ENCODE measurements around the gene RERG. TPM values are rescaled to one million over a fixed set of nuclear protein-coding genes. Genes with fewer than 3 reads are reported as not detected.
A peak's percentile ranks its signal among the peaks of the same experiment; 100 is the strongest.

Gene RERG
- total RNA-seq (2014; rRNA removed; shearing (Covaris generic)) (not detected in 2 replicates), polyA plus RNA-seq (2016; fragmentation: Nextera tagmentation; extraction: Ambion mirVana) (not detected in 2 replicates)

- Histone ChIP-seq H4K20me1 (ENCODE audit: insufficient read depth) (no peaks in the 10 kb centered on the region), H3K36me3 (ENCODE audit: low read depth) (no peaks in the 10 kb centered on the region), H3K4me2 (ENCODE audit: unreplicated experiment) (peak within 1 kb of the TSS; percentile 29), H3F3A (ENCODE audit: insufficient read depth) (no peaks in the 10 kb centered on the region), H3K9me3 (ENCODE audit: low read depth) (no peaks in the 10 kb centered on the region), H3K4me1 (ENCODE audit: insufficient read depth) (no peaks in the 10 kb centered on the region), H3K79me2 (ENCODE audit: insufficient read depth) (no peaks in the 10 kb centered on the region), H3K27me3 (replicated peaks; ENCODE audit: insufficient read depth) (peaks cover 79% of the 10 kb centered on the region), H3K9me2 (ENCODE audit: insufficient read depth) (no peaks in the 10 kb centered on the region), H3K4me3 (peak within 1 kb of the TSS; percentile 49; the same call in 1 of the 2 replicates), H3K27ac (no peak within 1 kb of the TSS), H2AFZ (peak within 1 kb of the TSS; percentile 52), H3K9ac (no peak within 1 kb of the TSS)
- in situ Hi-C loops (cut with MboI) = no loop called here
- WGBS, 2 experiments (ENCODE audit: low coverage in 1 of 2, low lambda C conversion rate in 2 of 2, missing lambda C conversion rate in 2 of 2) = 21% methylated on average over 55 of the region's 55 CpGs
- no peak for TF ChIP-seq EZH2 (IDR thresholded peaks at IDR 0.05; ENCODE audit: insufficient read depth, poor library complexity, severe bottlenecking)
- peak; percentile 81 for DNase-seq
Observed at GRCh38 chr12:15220915-15221885, at the start of gene RERG. Gene RERG, minus strand, starts transcription at chr12:15221417. Its CDS starts 3,928 bp downstream, at chr12:15217489.

- no peak overlapping the region for H3K27ac ChIP-seq
- no peak overlapping the region for H3K4me2 ChIP-seq (ENCODE audit: unreplicated experiment)
- WGBS, 2 experiments (ENCODE audit: low coverage in 1 of 2, low lambda C conversion rate in 2 of 2, missing lambda C conversion rate in 2 of 2) = 52 to 58% methylated on average over 4 of the region's 4 CpGs
- no peaks in the 10 kb centered on the region for H3K79me2 ChIP-seq (ENCODE audit: insufficient read depth)
- no peak for TF ChIP-seq EZH2 (IDR thresholded peaks at IDR 0.05; ENCODE audit: insufficient read depth, poor library complexity, severe bottlenecking)
- TF ChIP-seq EZH2phosphoT487 (IDR thresholded peaks at IDR 0.05; ENCODE audit: insufficient read depth, low read depth) = no peak
- H3K36me3 ChIP-seq (ENCODE audit: low read depth) = no peaks in the 10 kb centered on the region
- H3K27me3 ChIP-seq (replicated peaks; ENCODE audit: insufficient read depth) = no peaks in the 10 kb centered on the region
- no peak overlapping the region for H3K4me3 ChIP-seq
- no peaks in the 10 kb centered on the region for H3K9me3 ChIP-seq (ENCODE audit: low read depth)
- no peaks in the 10 kb centered on the region for H3K9me2 ChIP-seq (ENCODE audit: insufficient read depth)
- H4K20me1 ChIP-seq (ENCODE audit: insufficient read depth) = no peaks in the 10 kb centered on the region
- no peak overlapping the region for H3K9ac ChIP-seq
- H2AFZ ChIP-seq = no peak overlapping the region
- DNase-seq = no peak
- no peaks in the 10 kb centered on the region for H3F3A ChIP-seq (ENCODE audit: insufficient read depth)
- in situ Hi-C loops (cut with MboI) = loop anchor here (10.0 kb wide), 1 partner anchor 254 kb away; no protein-coding TSS in a partner anchor
- H3K4me1 ChIP-seq (ENCODE audit: insufficient read depth) = no peaks in the 10 kb centered on the region
Observed at GRCh38 chr12:15270591-15270990, 49.4 kb upstream of the RERG start.

GRCh38 chr12:15268927-15269552 is 47.8 kb upstream of the RERG start:
- Histone ChIP-seq H4K20me1 (ENCODE audit: insufficient read depth) (no peaks in the 10 kb centered on the region), H3F3A (ENCODE audit: insufficient read depth) (no peaks in the 10 kb centered on the region), H2AFZ (no peak overlapping the region), H3K9ac (no peak overlapping the region), H3K9me2 (ENCODE audit: insufficient read depth) (no peaks in the 10 kb centered on the region), H3K4me1 (ENCODE audit: insufficient read depth) (no peaks in the 10 kb centered on the region), H3K9me3 (ENCODE audit: low read depth) (no peaks in the 10 kb centered on the region), H3K36me3 (ENCODE audit: low read depth) (no peaks in the 10 kb centered on the region), H3K79me2 (ENCODE audit: insufficient read depth) (no peaks in the 10 kb centered on the region), H3K4me3 (no peak overlapping the region), H3K4me2 (ENCODE audit: unreplicated experiment) (no peak overlapping the region), H3K27ac (no peak overlapping the region), H3K27me3 (replicated peaks; ENCODE audit: insufficient read depth) (no peaks in the 10 kb centered on the region)
- TF ChIP-seq EZH2 (IDR thresholded peaks at IDR 0.05; ENCODE audit: insufficient read depth, poor library complexity, severe bottlenecking) = no peak
- TF ChIP-seq EZH2phosphoT487 (IDR thresholded peaks at IDR 0.05; ENCODE audit: insufficient read depth, low read depth) = no peak
- peak; percentile 72 for DNase-seq
- in situ Hi-C loops (cut with MboI) = no loop called here
- WGBS, 2 experiments (ENCODE audit: low coverage in 1 of 2, low lambda C conversion rate in 2 of 2, missing lambda C conversion rate in 2 of 2) = 0 to 7% methylated on average over 2 of the region's 2 CpGs

- Histone ChIP-seq H2AFZ (no peak overlapping the region), H3K36me3 (ENCODE audit: low read depth) (no peaks in the 10 kb centered on the region), H3K4me2 (ENCODE audit: unreplicated experiment) (no peak overlapping the region), H3K4me3 (no peak overlapping the region), H3K9me3 (ENCODE audit: low read depth) (no peaks in the 10 kb centered on the region), H3K79me2 (ENCODE audit: insufficient read depth) (no peaks in the 10 kb centered on the region), H4K20me1 (ENCODE audit: insufficient read depth) (no peaks in the 10 kb centered on the region), H3K27ac (no peak overlapping the region), H3K9me2 (ENCODE audit: insufficient read depth) (no peaks in the 10 kb centered on the region), H3F3A (ENCODE audit: insufficient read depth) (no peaks in the 10 kb centered on the region), H3K27me3 (replicated peaks; ENCODE audit: insufficient read depth) (0 out of 2 replicates have a peak, but pooled peaks cover under 1% of the 10 kb centered on the region), H3K4me1 (ENCODE audit: insufficient read depth) (no peaks in the 10 kb centered on the region), H3K9ac (no peak overlapping the region)
- 93 to 100% methylated on average over 1 of the region's 1 CpG for WGBS, 2 experiments (ENCODE audit: low coverage in 1 of 2, low lambda C conversion rate in 2 of 2, missing lambda C conversion rate in 2 of 2)
- DNase-seq = no peak
- in situ Hi-C loops (cut with MboI) = no loop called here
- TF ChIP-seq EZH2phosphoT487 (IDR thresholded peaks at IDR 0.05; ENCODE audit: insufficient read depth, low read depth) (no peak), EZH2 (IDR thresholded peaks at IDR 0.05; ENCODE audit: insufficient read depth, poor library complexity, severe bottlenecking) (no peak)
Observed at GRCh38 chr12:15268309-15268708, 47.1 kb upstream of the RERG start.
